Uterus (tissue), 4 donors: ENCODE data around the gene PLEKHD1. TPM values are rescaled to one million over a fixed set of nuclear protein-coding genes. Genes with fewer than 3 reads are reported as not detected.

Source experiments
- DNase-seq, 2 donors: peaks; one replicate each; pipeline ENCODE4 v3.0.0-alpha.2; 2019 to 2020
- H3K27ac ChIP-seq, 2 donors: fragments of 200-600 bp; sonication (generic); 1 replicate in 1 of 2; 2 replicates in 1 of 2; pipeline ENCODE4 v1.5.1; 2016 to 2018
- H3K27me3 ChIP-seq, 2 donors: fragments of 200-600 bp; sonication (generic); one replicate each; pipeline ENCODE4 v1.5.1; 2018 to 2019; ENCODE audit warnings: control low read depth in 1 of 2
- H3K36me3 ChIP-seq, 2 donors: fragments of 200-600 bp; sonication (generic); one replicate each; pipeline ENCODE4 v1.5.1; 2019; ENCODE audit warnings: control low read depth in 1 of 2
- H3K4me1 ChIP-seq, 2 donors: fragments of 200-600 bp; sonication (generic); one replicate each; pipeline ENCODE4 v1.5.1; 2018 to 2019; ENCODE audit warnings: control low read depth in 1 of 2
- H3K4me3 ChIP-seq, 2 donors: fragments of 200-600 bp; sonication (generic); 1 replicate in 1 of 2; 2 replicates in 1 of 2; pipeline ENCODE4 v1.5.1; 2018 to 2019; ENCODE audit warnings: mild to moderate bottlenecking in 1 of 2
- H3K9me3 ChIP-seq, 2 donors: fragments of 200-600 bp; sonication (generic); one replicate each; pipeline ENCODE4 v1.5.1; 2019; ENCODE audit warnings: control low read depth in 1 of 2
- CTCF ChIP-seq, 4 experiments: fragments of 200-600 bp in 2 of 4; fragments of 450-650 bp in 2 of 4; sonication (generic) in 2 of 4; IDR thresholded peaks; one replicate each; pipeline ENCODE4 v1.5.1; 2016 to 2019; ENCODE audit warnings: antibody characterized with exemption in 4 of 4, mild to moderate bottlenecking in 2 of 4, moderate library complexity in 1 of 4
- POLR2A ChIP-seq, 2 donors: fragments of 450-650 bp; IDR thresholded peaks; one replicate each; pipeline ENCODE4 v1.6.1; 2016; ENCODE audit warnings: antibody characterized with exemption in 2 of 2, mild to moderate bottlenecking in 1 of 2, moderate library complexity in 1 of 2
- intact Hi-C: fragments of 100-400 bp; cut with DNase I; formaldehyde crosslinking; loops from one replicate; pipeline ENCODE4 v1.15.1; 2023; ENCODE audit warnings: low total_unique reads
- total RNA-seq, 4 donors: library from RNA; depleted of rRNA in 3 of 4; stranded (reverse); fragments of >200 nt in 3 of 4; gene quantifications; one replicate each; pipeline versions ENCODE4 v1.1.0 to v1.2.4, GENCODE V29; 2014 to 2023
- donor health status: DM: yes; HTN: yes; CAD: no.

Gene PLEKHD1
- total RNA-seq, 4 donors from 2014 or later: 0.24 to 0.76 TPM; not detected in 2

GRCh38 chr14:69487771-69488170 is 3.2 kb downstream of the PLEKHD1 start:
- Histone ChIP-seq H3K4me1 (peaks cover 0 to 16% of the 10 kb centered on the region in 2 donors), H3K27me3 (peaks cover 0 to 12% of the 10 kb centered on the region in 2 donors), H3K27ac (no peak overlapping the region), H3K9me3 (no peaks in the 10 kb centered on the region), H3K4me3 (no peak overlapping the region), H3K36me3 (no peaks in the 10 kb centered on the region)
- intact Hi-C loops: no loop called here
- TF ChIP-seq POLR2A (IDR thresholded peaks at IDR 0.05) (no peak), CTCF (IDR thresholded peaks at IDR 0.05) (no peak)
- no peak for DNase-seq

- Histone ChIP-seq H3K27ac (no peak overlapping the region), H3K4me1 (peaks cover 0 to 4% of the 10 kb centered on the region in 2 donors), H3K4me3 (no peak overlapping the region), H3K27me3 (peaks cover 0 to 8% of the 10 kb centered on the region in 2 donors), H3K9me3 (no peaks in the 10 kb centered on the region), H3K36me3 (no peaks in the 10 kb centered on the region)
- TF ChIP-seq CTCF (IDR thresholded peaks at IDR 0.05): no peak
- TF ChIP-seq POLR2A (IDR thresholded peaks at IDR 0.05): no peak
- DNase-seq: no peak
- intact Hi-C loops: no loop called here
Observed at GRCh38 chr14:69489495-69489894, 5.0 kb downstream of the PLEKHD1 start.

GRCh38 chr14:69490219-69490918 is 5.8 kb downstream of the PLEKHD1 start:
- Histone ChIP-seq H3K36me3 (no peaks in the 10 kb centered on the region), H3K9me3 (no peaks in the 10 kb centered on the region), H3K27ac (no peak overlapping the region), H3K27me3 (no peaks in the 10 kb centered on the region), H3K4me3 (no peak overlapping the region), H3K4me1 (no peaks in the 10 kb centered on the region)
- intact Hi-C loops: no loop called here
- no peak for TF ChIP-seq POLR2A (IDR thresholded peaks at IDR 0.05)
- no peak for TF ChIP-seq CTCF (IDR thresholded peaks at IDR 0.05)
- DNase-seq: no peak

GRCh38 chr14:69491193-69491592 is 6.7 kb downstream of the PLEKHD1 start:
- Histone ChIP-seq H3K4me3 (no peak overlapping the region), H3K36me3 (no peaks in the 10 kb centered on the region), H3K27ac (no peak overlapping the region), H3K9me3 (no peaks in the 10 kb centered on the region), H3K4me1 (no peaks in the 10 kb centered on the region), H3K27me3 (no peaks in the 10 kb centered on the region)
- intact Hi-C loops: no loop called here
- DNase-seq: no peak
- no peak for TF ChIP-seq CTCF (IDR thresholded peaks at IDR 0.05)

- intact Hi-C loops: no loop called here
Observed at GRCh38 chr14:69493038-69493437, 8.5 kb downstream of the PLEKHD1 start.

More at GRCh38 chr14:69493038-69493437, 8.5 kb downstream of the PLEKHD1 start:
- TF ChIP-seq CTCF (IDR thresholded peaks at IDR 0.05): no peak
- H3K4me1 ChIP-seq: no peaks in the 10 kb centered on the region
- no peaks in the 10 kb centered on the region for H3K27me3 ChIP-seq
- no peak overlapping the region for H3K27ac ChIP-seq
- H3K9me3 ChIP-seq: no peaks in the 10 kb centered on the region
- no peaks in the 10 kb centered on the region for H3K36me3 ChIP-seq
- no peak overlapping the region for H3K4me3 ChIP-seq
- no peak for DNase-seq
